ENCODE data around the gene TACC2.
"Not testable (repeated sequence)": the region's sequence is repeated elsewhere in the genome, so short reads cannot be mapped to it uniquely, and the experiment has no call there.

TACC2 gene

DNA sequence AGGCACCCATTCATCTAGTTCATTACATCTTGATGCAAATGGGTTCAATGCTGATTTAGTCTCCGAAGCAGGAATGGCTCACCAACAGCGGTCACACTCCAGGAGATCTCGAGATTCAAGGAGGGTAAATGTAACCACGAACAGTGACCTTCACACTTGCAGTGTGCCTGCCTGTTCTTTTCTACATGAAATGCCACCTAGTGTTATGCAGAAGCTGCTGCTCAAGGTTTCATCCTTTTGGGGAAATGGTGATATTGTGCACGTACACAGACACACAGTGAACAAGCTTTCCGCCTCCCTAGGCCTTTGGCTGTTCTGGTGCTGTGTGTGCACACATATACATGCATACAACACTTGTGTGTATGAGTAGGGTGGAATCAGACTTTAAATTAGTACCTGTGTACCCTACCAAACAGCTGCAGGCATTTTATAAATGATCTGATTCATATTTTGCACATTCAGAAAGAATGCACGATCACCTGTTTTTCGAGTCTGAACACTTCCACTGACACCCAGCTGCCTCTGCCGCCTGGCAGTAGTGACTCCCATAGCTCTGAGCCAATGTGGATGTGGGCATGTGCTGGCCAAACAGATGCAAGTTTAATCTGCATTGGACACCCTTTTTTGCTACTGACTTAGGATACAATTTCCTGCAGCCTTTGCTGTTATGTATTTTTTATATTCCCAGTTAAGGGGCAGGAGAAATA is 100.5 kb downstream of the TACC2 start:
- DNase-seq (ENCODE audit: low read depth): no peak

- no peak for DNase-seq (ENCODE audit: low read depth)
Measured at GRCh38 chr10:122091722-122092121, 102.8 kb downstream of the TACC2 start.

GRCh38 chr10:122093076-122093475 is 104.1 kb downstream of the TACC2 start:
- no peak for DNase-seq (ENCODE audit: low read depth)

- not testable (repeated sequence) for DNase-seq (ENCODE audit: low read depth)
Measured at GRCh38 chr10:122096181-122096580, 107.2 kb downstream of the TACC2 start.

GRCh38 chr10:122096705-122097104 is 107.7 kb downstream of the TACC2 start:
- no peak for DNase-seq (ENCODE audit: low read depth)

GRCh38 chr10:122097935-122098334 is 109.0 kb downstream of the TACC2 start:
- DNase-seq (ENCODE audit: low read depth): no peak

DNA sequence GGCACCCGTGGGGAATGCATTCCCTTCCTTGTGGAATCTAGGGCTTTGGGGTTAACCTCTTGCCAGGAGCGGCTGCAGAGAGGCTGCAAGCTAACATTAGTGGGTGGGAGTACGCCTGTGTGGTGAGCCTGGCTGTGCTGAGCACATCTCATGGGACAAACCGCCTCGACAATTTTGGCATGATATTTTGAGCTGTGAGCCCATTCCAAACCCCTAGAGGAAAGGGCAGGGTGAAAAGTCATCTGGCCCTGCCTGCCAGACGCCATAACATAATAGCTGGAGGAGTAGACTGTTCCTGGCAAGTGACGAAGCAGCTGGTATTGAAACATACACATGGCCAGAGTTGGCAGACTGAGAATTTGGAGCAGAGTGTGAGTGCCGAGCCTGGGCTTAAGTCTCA is 110.0 kb downstream of the TACC2 start:
- no peak for DNase-seq (ENCODE audit: low read depth)

DNA sequence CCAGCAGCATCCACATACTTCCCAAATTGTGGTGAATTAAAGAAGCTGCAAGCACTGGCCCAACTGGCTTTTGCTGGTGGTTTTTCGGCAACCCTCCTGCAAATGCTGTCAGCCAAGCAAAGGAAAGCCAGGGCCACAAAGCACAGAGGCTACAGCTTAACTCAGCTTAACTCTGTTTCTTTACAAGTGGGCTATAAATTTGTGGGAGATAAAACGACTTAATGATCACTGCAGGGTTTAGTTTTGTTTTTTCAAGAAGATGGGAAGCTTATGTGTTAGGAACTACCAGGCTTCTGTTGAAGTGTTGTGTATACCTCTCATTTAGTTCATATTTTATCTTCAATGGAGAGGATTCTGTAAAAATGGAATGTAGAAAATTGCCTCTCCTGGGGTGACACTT is 110.6 kb downstream of the TACC2 start:
- DNase-seq (ENCODE audit: low read depth): no peak

- no peak for DNase-seq (ENCODE audit: low read depth)
Measured at GRCh38 chr10:122102146-122102868, 113.3 kb downstream of the TACC2 start.

DNA sequence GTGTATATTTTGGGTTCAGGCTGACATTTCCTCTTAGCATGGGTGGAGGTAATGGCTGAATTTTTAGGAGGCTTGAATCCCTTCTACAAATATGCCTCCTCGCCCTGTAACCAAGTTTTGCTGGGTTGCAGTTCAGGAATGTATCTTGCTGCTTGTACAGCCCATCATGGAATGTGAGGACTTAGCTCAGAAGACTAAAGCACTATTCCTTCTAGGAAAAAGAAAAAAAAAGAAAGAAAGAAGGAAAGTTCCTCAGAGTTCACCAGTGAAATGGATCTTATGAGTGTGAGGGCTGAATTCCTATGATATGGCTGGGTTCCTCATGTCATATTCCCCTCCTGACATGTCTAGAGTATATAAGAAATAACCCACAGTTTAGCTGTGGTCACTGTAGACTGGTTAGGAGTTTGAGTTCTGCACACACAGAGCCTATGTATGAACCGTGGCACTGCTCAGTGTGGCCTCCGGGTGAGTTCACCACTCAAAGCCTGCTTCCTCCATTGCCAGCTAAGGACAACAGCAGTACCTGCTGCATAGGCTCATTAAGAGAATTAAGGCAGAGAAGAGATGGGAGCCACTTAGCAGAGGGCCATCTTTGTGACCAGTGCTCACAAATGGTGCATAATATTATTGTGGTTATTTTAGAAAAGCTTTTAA is 114.0 kb downstream of the TACC2 start:
- DNase-seq (ENCODE audit: low read depth): no peak

- no peak for DNase-seq (ENCODE audit: low read depth)
Measured at GRCh38 chr10:122103592-122103991, 114.6 kb downstream of the TACC2 start.

DNA sequence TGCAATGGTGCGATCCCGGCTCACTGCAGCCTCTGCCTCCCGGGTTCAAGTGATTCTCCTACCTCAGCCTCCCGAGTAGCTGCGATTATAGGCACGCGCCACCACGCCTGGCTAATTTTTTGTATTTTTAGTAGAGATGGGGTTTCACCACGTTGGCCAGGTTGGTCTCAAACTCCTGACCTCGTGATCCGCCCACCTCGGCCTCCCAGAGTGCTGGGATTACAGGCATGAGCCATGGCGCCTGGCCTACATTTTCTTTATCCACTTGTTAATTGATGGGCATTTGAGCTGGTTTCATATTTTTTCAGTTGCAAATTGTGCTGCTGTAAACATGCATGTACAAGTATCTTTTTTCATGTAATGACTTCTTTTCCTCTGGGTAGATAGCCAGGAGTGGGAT is 119.8 kb downstream of the TACC2 start:
- DNase-seq (ENCODE audit: low read depth): not testable (repeated sequence)

DNA sequence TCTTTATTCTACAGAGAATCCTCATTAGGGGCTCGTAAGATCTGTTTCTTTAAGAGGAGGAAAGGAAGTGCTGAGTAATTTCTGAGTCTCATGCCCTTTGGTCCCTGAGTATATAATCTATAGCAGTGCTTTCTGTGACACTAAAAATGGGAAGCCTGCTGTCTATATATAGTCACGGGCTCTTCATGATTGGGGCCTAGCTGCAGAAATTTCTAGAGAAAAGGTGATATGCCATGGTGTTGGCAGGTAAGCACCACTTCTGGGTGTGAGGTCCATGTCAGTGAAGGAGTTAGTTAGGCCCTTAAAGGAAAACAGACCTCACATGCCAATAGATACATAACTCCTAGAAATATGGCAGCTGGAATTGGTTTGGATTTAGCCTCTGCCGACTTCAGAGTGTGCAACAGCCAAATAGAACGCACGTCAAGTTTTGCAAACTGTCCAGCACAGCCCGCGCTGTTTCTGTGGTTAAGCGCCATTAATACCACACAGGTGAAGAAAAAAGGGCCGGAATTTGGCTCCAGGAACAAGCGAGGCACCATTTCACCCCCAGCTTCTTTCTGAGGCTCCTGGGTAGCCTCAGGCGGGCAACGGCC is 123.2 kb downstream of the TACC2 start:
- DNase-seq (ENCODE audit: low read depth): peak; percentile 17

GRCh38 chr10:122112625-122113160 is 123.7 kb downstream of the TACC2 start:
- peak; percentile 94 for DNase-seq (ENCODE audit: low read depth)

DNA sequence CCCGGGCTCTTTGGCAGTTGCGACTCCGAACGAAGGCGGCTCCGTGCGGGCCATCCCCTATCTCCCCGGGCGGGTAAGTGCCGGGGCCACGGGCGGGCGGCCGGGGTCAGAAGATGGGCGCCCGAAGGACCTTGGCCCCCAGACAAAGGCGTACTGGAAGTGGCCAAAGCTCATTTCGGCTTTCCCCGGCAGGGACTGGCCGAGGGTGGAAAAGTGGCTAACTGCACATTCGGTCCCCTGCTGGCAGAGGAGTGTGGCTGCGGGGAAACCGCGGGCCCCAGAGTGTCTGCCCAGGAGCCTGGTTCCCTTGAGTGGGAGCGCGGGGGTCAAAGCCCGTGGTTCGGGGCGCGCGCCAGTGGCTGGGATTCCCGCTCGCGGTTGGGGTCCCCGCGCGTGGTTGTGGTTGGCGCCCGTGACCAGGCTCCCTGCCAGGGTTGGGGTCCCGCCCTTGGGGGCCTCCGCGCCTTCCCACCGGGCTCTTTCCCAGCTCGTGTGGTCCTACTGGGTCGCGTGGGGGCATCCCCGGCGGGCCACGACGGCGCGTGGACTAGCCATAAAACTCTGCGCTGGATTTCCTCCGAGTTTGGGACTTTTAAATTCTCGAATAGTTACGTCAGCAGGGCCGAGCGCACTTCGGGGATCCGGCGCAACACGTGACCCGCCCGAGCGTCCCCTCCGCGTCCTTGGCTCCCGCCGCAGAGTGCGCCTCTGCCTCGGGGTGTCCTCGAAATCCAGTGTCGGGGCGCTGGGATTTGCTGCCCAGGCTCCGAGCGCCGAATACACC is 124.4 kb downstream of the TACC2 start:
- DNase-seq (ENCODE audit: low read depth): peak; percentile 27

GRCh38 chr10:122113945-122114747 is 125.2 kb downstream of the TACC2 start:
- DNase-seq (ENCODE audit: low read depth): no peak

GRCh38 chr10:122115874-122116273 is 126.9 kb downstream of the TACC2 start:
- peak; percentile 23 for DNase-seq (ENCODE audit: low read depth)

DNA sequence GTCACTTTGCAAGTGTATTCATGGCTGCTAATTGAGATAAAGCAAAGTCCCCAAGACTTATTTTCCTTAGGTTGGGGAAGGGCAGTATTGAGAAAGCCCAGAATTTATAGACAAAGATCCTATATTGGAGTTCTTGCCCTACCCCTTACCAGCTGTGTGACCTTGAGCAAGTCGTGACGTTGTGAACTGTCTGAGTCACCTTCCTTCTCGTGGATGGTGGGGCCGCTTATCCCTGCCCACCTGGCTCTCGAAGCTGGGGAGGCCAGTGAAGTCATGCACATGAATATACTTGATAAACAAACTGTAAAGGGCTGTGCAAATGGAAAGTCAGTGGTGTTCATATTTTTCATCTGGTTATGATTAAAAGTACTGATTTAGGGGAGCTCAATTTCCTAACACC is 127.4 kb downstream of the TACC2 start:
- peak; percentile 59 for DNase-seq (ENCODE audit: low read depth)

- DNase-seq (ENCODE audit: low read depth): no peak
Measured at GRCh38 chr10:122117475-122117874, 128.5 kb downstream of the TACC2 start.

- no peak for DNase-seq (ENCODE audit: low read depth)
Measured at GRCh38 chr10:122120008-122120744, 131.2 kb downstream of the TACC2 start.

Measured in amniotic epithelial cell (primary cell).